Measurements from ENCODE around the gene ABCD3. TPM values are rescaled to one million over a fixed set of nuclear protein-coding genes. Genes with fewer than 3 reads are reported as not detected.

Gene ABCD3
- total RNA-seq, 3 donors from 2014 or later (not counting 1 experiment from before 2014, with no cell fraction given): 22.3 to 29.5 (median 27.6) TPM

DNA sequence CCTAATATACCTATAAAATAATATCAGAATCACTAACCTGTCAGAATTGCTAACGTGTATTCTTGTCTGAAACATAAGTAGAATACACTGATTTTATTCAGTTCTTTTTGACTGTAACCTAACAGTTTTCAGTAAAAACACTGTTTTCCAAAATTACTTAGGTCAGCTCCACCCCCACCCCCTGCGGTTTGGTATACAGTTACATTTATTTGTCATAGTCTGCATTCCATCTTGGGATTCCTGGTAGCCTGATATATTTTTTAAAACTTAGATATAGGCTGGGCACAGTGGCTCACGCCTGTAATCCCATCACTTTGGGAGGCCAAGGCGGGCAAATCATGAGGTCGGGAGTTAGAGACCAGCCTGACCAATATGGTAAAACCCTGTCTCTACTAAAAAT lies 19.8 kb upstream of the ABCD3 start:
- Mint-ChIP-seq H3K4me3 (no peak overlapping the region), H3K27me3 (ENCODE audit: low read depth in 2 of 2) (peaks cover 16 to 41% of the 10 kb centered on the region in 2 donors), H3K27ac (no peak overlapping the region), H3K36me3 (no peaks in the 10 kb centered on the region), H3K4me1 (no peaks in the 10 kb centered on the region), H3K9me3 (no peaks in the 10 kb centered on the region)
- Histone ChIP-seq H3K4me1 (ENCODE audit: control insufficient read depth, insufficient read depth, low read length) (no peaks in the 10 kb centered on the region), H3K27ac (ENCODE audit: low read length) (no peak overlapping the region), H3K4me3 (ENCODE audit: low read length) (no peak overlapping the region), H3K27me3 (ENCODE audit: control insufficient read depth, insufficient read depth, low read length) (no peaks in the 10 kb centered on the region), H3K36me3 (ENCODE audit: control insufficient read depth, insufficient read depth, low read length) (no peaks in the 10 kb centered on the region), H3K9me3 (ENCODE audit: control insufficient read depth, insufficient read depth, low read length) (no peaks in the 10 kb centered on the region)
- no peak for ATAC-seq
- TF ChIP-seq, protein P1, sequence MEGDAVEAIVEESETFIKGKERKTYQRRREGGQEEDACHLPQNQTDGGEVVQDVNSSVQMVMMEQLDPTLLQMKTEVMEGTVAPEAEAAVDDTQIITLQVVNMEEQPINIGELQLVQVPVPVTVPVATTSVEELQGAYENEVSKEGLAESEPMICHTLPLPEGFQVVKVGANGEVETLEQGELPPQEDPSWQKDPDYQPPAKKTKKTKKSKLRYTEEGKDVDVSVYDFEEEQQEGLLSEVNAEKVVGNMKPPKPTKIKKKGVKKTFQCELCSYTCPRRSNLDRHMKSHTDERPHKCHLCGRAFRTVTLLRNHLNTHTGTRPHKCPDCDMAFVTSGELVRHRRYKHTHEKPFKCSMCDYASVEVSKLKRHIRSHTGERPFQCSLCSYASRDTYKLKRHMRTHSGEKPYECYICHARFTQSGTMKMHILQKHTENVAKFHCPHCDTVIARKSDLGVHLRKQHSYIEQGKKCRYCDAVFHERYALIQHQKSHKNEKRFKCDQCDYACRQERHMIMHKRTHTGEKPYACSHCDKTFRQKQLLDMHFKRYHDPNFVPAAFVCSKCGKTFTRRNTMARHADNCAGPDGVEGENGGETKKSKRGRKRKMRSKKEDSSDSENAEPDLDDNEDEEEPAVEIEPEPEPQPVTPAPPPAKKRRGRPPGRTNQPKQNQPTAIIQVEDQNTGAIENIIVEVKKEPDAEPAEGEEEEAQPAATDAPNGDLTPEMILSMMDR (IDR thresholded peaks at IDR 0.05): no peak
- WGBS (ENCODE audit: insufficient coverage): 92% methylated on average over 5 of the region's 5 CpGs
- intact Hi-C loops (cut with micrococcal nuclease): no loop called here
- no peak for DNase-seq

- H3K27ac ChIP-seq (ENCODE audit: low read length): no peak overlapping the region
- 85% methylated on average over 2 of the region's 3 CpGs for WGBS (ENCODE audit: insufficient coverage)
- no peak overlapping the region for H3K4me3 Mint-ChIP-seq
- DNase-seq: no peak
- intact Hi-C loops (cut with micrococcal nuclease): no loop called here
- H3K36me3 ChIP-seq (ENCODE audit: control insufficient read depth, insufficient read depth, low read length): no peaks in the 10 kb centered on the region
- no peaks in the 10 kb centered on the region for H3K27me3 ChIP-seq (ENCODE audit: control insufficient read depth, insufficient read depth, low read length)
- H3K27ac Mint-ChIP-seq: no peak overlapping the region
- no peaks in the 10 kb centered on the region for H3K9me3 Mint-ChIP-seq
- no peaks in the 10 kb centered on the region for H3K9me3 ChIP-seq (ENCODE audit: control insufficient read depth, insufficient read depth, low read length)
- H3K27me3 Mint-ChIP-seq (ENCODE audit: low read depth in 2 of 2): peaks cover 22 to 52% of the 10 kb centered on the region in 2 donors
- ATAC-seq: no peak
- no peak overlapping the region for H3K4me3 ChIP-seq (ENCODE audit: low read length)
- no peaks in the 10 kb centered on the region for H3K36me3 Mint-ChIP-seq
- no peaks in the 10 kb centered on the region for H3K4me1 ChIP-seq (ENCODE audit: control insufficient read depth, insufficient read depth, low read length)
- TF ChIP-seq, protein P1 (IDR thresholded peaks at IDR 0.05): no peak
- no peaks in the 10 kb centered on the region for H3K4me1 Mint-ChIP-seq
These were observed 18.7 kb upstream of the ABCD3 start for GRCh38 chr1:94399453-94399852.

DNA sequence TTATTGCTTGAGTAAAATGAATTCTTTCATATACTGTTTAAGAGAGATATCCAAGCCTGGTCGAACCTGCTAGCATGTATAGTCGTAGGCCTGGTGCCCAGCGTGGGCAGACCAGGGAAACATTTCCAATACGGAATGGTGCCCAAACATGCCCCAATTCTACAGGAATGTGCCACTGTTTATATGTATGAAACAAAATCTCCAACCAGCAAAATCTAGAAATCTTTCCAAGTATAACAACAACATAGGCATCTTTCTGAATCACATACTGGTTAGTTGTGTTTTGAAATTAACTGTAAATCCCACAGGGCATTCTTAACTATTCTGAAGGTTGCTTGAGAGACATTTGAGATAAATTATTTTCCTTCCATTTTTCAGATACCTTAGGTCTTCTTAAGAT lies 17.0 kb upstream of the ABCD3 start:
- H3K27me3 Mint-ChIP-seq (ENCODE audit: low read depth in 2 of 2): peaks cover 21 to 46% of the 10 kb centered on the region in 2 donors
- WGBS (ENCODE audit: insufficient coverage): 77% methylated on average over 4 of the region's 4 CpGs
- H3K36me3 Mint-ChIP-seq: no peaks in the 10 kb centered on the region
- H3K9me3 Mint-ChIP-seq: no peaks in the 10 kb centered on the region
- Histone ChIP-seq H3K27ac (ENCODE audit: low read length) (no peak overlapping the region), H3K27me3 (ENCODE audit: control insufficient read depth, insufficient read depth, low read length) (peaks cover 2% of the 10 kb centered on the region), H3K9me3 (ENCODE audit: control insufficient read depth, insufficient read depth, low read length) (no peaks in the 10 kb centered on the region), H3K4me1 (ENCODE audit: control insufficient read depth, insufficient read depth, low read length) (no peaks in the 10 kb centered on the region), H3K36me3 (ENCODE audit: control insufficient read depth, insufficient read depth, low read length) (no peaks in the 10 kb centered on the region), H3K4me3 (ENCODE audit: low read length) (no peak overlapping the region)
- no peak overlapping the region for H3K4me3 Mint-ChIP-seq
- DNase-seq: no peak
- ATAC-seq: no peak
- H3K27ac Mint-ChIP-seq: no peak overlapping the region
- no peaks in the 10 kb centered on the region for H3K4me1 Mint-ChIP-seq
- intact Hi-C loops (cut with micrococcal nuclease): no loop called here
- TF ChIP-seq, protein P1 (IDR thresholded peaks at IDR 0.05): no peak

DNA sequence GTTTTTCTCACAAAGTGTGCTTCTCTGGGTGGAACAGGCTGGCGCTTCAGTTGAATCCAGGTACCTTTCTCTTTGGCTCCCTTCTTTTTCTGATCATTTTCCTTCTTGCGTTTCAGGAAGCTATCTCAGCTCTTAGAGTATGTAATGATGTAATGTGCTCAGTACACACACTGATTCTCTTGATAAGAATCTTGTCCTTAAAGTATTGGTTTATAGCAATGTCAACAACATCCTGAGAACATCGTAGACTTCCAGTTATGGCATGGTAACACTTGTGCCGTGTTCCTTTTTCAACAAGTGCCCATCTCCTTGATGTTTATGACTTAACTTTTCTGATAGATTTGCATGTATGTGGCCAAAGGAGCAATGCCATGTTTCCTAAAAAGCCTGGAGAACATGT lies 11.7 kb upstream of the ABCD3 start:
- DNase-seq (no peak), ATAC-seq (no peak)
- Mint-ChIP-seq H3K36me3 (no peaks in the 10 kb centered on the region), H3K27me3 (ENCODE audit: low read depth in 2 of 2) (peaks cover 30 to 63% of the 10 kb centered on the region in 2 donors), H3K4me3 (no peak overlapping the region), H3K4me1 (no peaks in the 10 kb centered on the region), H3K27ac (no peak overlapping the region), H3K9me3 (no peaks in the 10 kb centered on the region)
- no peak overlapping the region for H3K27ac ChIP-seq (ENCODE audit: low read length)
- WGBS (ENCODE audit: insufficient coverage): 76% methylated on average over 3 of the region's 4 CpGs
- no peak overlapping the region for H3K4me3 ChIP-seq (ENCODE audit: low read length)
- intact Hi-C loops (cut with micrococcal nuclease): no loop called here
- H3K36me3 ChIP-seq (ENCODE audit: control insufficient read depth, insufficient read depth, low read length): no peaks in the 10 kb centered on the region
- TF ChIP-seq, protein P1 (IDR thresholded peaks at IDR 0.05): no peak
- no peaks in the 10 kb centered on the region for H3K4me1 ChIP-seq (ENCODE audit: control insufficient read depth, insufficient read depth, low read length)
- H3K27me3 ChIP-seq (ENCODE audit: control insufficient read depth, insufficient read depth, low read length): peaks cover 4% of the 10 kb centered on the region
- no peaks in the 10 kb centered on the region for H3K9me3 ChIP-seq (ENCODE audit: control insufficient read depth, insufficient read depth, low read length)

All from natural killer cell (primary cell).